Glutamatergic neuron (in vitro differentiated cells): ENCODE results near the gene TCTN1. TPM values are rescaled to one million over a fixed set of nuclear protein-coding genes. Genes with fewer than 3 reads are reported as not detected.

Experiments
- DNase-seq: peaks from one replicate; pipeline ENCODE4 v3.0.0; 2022
- H3K27ac Mint-ChIP-seq: one replicate; pipeline ENCODE4 v1.8.0; 2020; ENCODE audit warnings: mild to moderate bottlenecking, mixed read lengths, inconsistent platforms; ENCODE audit not compliant: unreplicated experiment
- H3K27me3 Mint-ChIP-seq: one replicate; pipeline ENCODE4 v1.8.0; 2020; ENCODE audit warnings: mild to moderate bottlenecking, moderate library complexity, mixed read lengths, inconsistent platforms; ENCODE audit not compliant: unreplicated experiment
- H3K36me3 Mint-ChIP-seq: one replicate; pipeline ENCODE4 v1.8.0; 2020; ENCODE audit warnings: mild to moderate bottlenecking, mixed read lengths, inconsistent platforms; ENCODE audit not compliant: unreplicated experiment
- H3K4me1 Mint-ChIP-seq: one replicate; pipeline ENCODE4 v1.8.0; 2020; ENCODE audit warnings: mild to moderate bottlenecking, low read depth, mixed read lengths, inconsistent platforms; ENCODE audit not compliant: unreplicated experiment
- H3K4me3 Mint-ChIP-seq: one replicate; pipeline ENCODE4 v1.8.0; 2020; ENCODE audit warnings: mild to moderate bottlenecking, mixed read lengths, inconsistent platforms; ENCODE audit not compliant: unreplicated experiment
- H3K9me3 Mint-ChIP-seq: one replicate; pipeline ENCODE4 v1.8.0; 2020; ENCODE audit warnings: mild to moderate bottlenecking, moderate library complexity, mixed read lengths, inconsistent platforms; ENCODE audit not compliant: unreplicated experiment
- CTCF ChIP-seq: fragments of 200-600 bp; sonication (generic); IDR thresholded peaks from one replicate; pipeline ENCODE4 v1.5.0; 2021; ENCODE audit not compliant: partially characterized antibody, unreplicated experiment
- total RNA-seq: library from RNA; stranded (reverse); fragmentation: NEBNext Ultra II Directional; extraction: Animal tissue kit (Norgen Biotek cat#: 25700); gene quantifications from one replicate; pipeline ENCODE4 v1.2.1, GENCODE V29; 2021; ENCODE audit not compliant: unreplicated experiment

The TCTN1 gene
- total RNA-seq, 1 donor from 2014 or later = 21.8 TPM

GRCh38 chr12:110615171-110615570, 1.2 kb downstream of the TCTN1 start:
- Mint-ChIP-seq H3K4me1 (no peaks in the 10 kb centered on the region), H3K9me3 (no peaks in the 10 kb centered on the region), H3K36me3 (no peaks in the 10 kb centered on the region), H3K27me3 (no peaks in the 10 kb centered on the region), H3K27ac (no peak overlapping the region), H3K4me3 (peak overlapping the region; percentile 25)
- no peak for TF ChIP-seq CTCF
- DNase-seq = no peak

- no peak for DNase-seq
Observed at GRCh38 chr12:110616471-110617115, 2.7 kb downstream of the TCTN1 start.

GRCh38 chr12:110619534-110619953, 5.6 kb downstream of the TCTN1 start:
- no peak for DNase-seq
- no peaks in the 10 kb centered on the region for H3K36me3 Mint-ChIP-seq
- no peak overlapping the region for H3K27ac Mint-ChIP-seq
- TF ChIP-seq CTCF = no peak
- H3K27me3 Mint-ChIP-seq = no peaks in the 10 kb centered on the region
- no peaks in the 10 kb centered on the region for H3K9me3 Mint-ChIP-seq
- H3K4me1 Mint-ChIP-seq = peaks cover 5% of the 10 kb centered on the region
- no peak overlapping the region for H3K4me3 Mint-ChIP-seq

More at GRCh38 chr12:110616471-110617115, 2.7 kb downstream of the TCTN1 start:
- H3K4me1 Mint-ChIP-seq = no peaks in the 10 kb centered on the region
- H3K4me3 Mint-ChIP-seq = no peak overlapping the region
- no peaks in the 10 kb centered on the region for H3K27me3 Mint-ChIP-seq
- no peaks in the 10 kb centered on the region for H3K9me3 Mint-ChIP-seq
- TF ChIP-seq CTCF = no peak
- no peaks in the 10 kb centered on the region for H3K36me3 Mint-ChIP-seq
- no peak overlapping the region for H3K27ac Mint-ChIP-seq

- no peak for TF ChIP-seq CTCF
- DNase-seq = no peak
- H3K9me3 Mint-ChIP-seq = no peaks in the 10 kb centered on the region
- peak overlapping the region; percentile 22 for H3K27ac Mint-ChIP-seq
- H3K4me1 Mint-ChIP-seq = peaks cover 5% of the 10 kb centered on the region
- H3K27me3 Mint-ChIP-seq = no peaks in the 10 kb centered on the region
- H3K4me3 Mint-ChIP-seq = no peak overlapping the region
- no peaks in the 10 kb centered on the region for H3K36me3 Mint-ChIP-seq
Observed at GRCh38 chr12:110622582-110622981, 8.7 kb downstream of the TCTN1 start.

- Mint-ChIP-seq H3K27ac (no peak overlapping the region), H3K4me3 (no peak overlapping the region), H3K36me3 (no peaks in the 10 kb centered on the region), H3K4me1 (peaks cover 2% of the 10 kb centered on the region), H3K27me3 (no peaks in the 10 kb centered on the region), H3K9me3 (peaks cover 2% of the 10 kb centered on the region)
- no peak for TF ChIP-seq CTCF
- DNase-seq = no peak
Observed at GRCh38 chr12:110627500-110628195, 13.7 kb downstream of the TCTN1 start.
